Activated T-cell treated with anti-CD3 and anti-CD28 coated beads, Interleukin-2, amount 50 U/mL, for 4 hours (primary cell): ENCODE data around the gene SFTA2. TPM values are rescaled to one million over a fixed set of nuclear protein-coding genes. Genes with fewer than 3 reads are reported as not detected.
"Not testable (repeated sequence)": the region's sequence is repeated elsewhere in the genome, so short reads cannot be mapped to it uniquely, and the experiment has no call there.

ENCODE experiments used
- ATAC-seq, 2 donors: fragments of 200-7000 bp; cut with Tn5 transposase; one replicate each; pipeline ENCODE4 v1.10.0; 2021
- DNase-seq: peaks from one replicate; pipeline ENCODE4 v3.0.0-alpha.2; 2020
- H3K27me3 Mint-ChIP-seq: one replicate; pipeline ENCODE4 v1.8.0; 2021; ENCODE audit warnings: low read depth, mixed read lengths
- H3K36me3 Mint-ChIP-seq: one replicate; pipeline ENCODE4 v1.8.0; 2022; ENCODE audit warnings: mixed read lengths; ENCODE audit not compliant: insufficient read depth
- H3K4me1 Mint-ChIP-seq: one replicate; pipeline ENCODE4 v1.8.0; 2021; ENCODE audit warnings: low read depth, mixed read lengths
- H3K4me3 Mint-ChIP-seq: one replicate; pipeline ENCODE4 v1.8.0; 2021; ENCODE audit warnings: mild to moderate bottlenecking, moderate library complexity, mixed read lengths
- H3K9me3 Mint-ChIP-seq: one replicate; pipeline ENCODE4 v1.8.0; 2021; ENCODE audit warnings: mixed read lengths
- total RNA-seq, 3 donors: library from RNA; stranded (reverse); gene quantifications; one replicate each; pipeline ENCODE4 v1.2.1, GENCODE V29; 2021

The SFTA2 gene
- total RNA-seq, 3 donors from 2014 or later, result 0.28 TPM; not detected in 2

DNA sequence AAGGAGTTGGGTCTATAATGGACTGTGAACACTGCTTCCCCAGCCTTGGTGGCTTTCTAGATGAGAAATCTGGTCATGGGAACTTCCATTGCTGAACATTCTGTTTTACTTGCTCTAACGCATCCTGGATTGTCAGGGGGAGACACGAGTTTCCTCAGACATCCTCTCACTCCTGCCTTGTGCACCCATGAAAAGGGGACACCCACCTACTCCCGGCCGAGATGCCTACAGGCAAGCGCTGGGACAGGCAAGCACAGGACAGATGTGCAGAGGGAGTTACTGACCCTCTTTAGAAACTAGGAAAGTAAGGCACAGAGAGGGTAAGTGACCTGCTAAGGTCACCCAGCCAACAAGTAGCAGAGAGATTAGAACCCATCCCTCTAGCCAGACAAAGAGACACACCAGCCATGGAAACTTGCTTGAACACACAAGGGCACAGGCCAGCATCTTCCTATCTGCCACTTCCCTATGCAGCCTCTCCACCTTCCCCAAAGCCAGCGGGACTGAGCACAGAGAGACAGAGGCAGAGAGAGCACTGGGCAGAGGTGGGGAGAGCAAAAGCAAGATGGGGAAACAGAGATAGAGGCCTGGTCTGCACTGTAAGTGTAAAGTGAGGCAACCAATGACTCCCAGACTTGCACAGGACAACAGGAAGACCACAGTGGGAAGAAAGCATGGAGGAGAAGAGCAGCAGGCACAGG is 845 bp upstream of the SFTA2 start:
- H3K36me3 Mint-ChIP-seq, result peaks cover 8% of the 10 kb centered on the region

DNA sequence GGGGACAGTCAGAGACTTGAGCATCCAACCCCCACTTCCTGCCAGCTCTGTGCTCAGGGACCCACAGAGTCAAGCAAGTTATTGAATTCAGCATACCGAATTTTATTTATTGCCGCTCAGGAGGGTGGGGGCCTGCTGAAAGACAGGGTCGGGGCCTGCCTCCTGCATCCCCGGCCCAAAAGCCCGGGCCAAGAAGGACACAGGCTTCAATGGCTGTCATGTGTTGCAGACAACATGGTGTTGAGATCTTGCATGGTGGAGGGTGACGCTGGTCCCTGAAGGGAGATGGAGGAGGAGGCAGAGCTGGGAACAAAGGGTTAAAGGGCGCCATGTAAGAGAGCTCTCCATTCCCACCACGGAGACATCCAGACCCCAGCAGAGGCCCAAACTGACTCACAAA is 698 bp downstream of the SFTA2 start:
- no peak for ATAC-seq
- H3K4me3 Mint-ChIP-seq, result no peak overlapping the region
- no peaks in the 10 kb centered on the region for H3K4me1 Mint-ChIP-seq
- peaks cover 9% of the 10 kb centered on the region for H3K9me3 Mint-ChIP-seq
- H3K36me3 Mint-ChIP-seq, result peaks cover 16% of the 10 kb centered on the region
- no peak for DNase-seq
- H3K27me3 Mint-ChIP-seq, result peaks cover 2% of the 10 kb centered on the region

More for the DNA sequence above, 845 bp upstream of the SFTA2 start:
- Mint-ChIP-seq H3K9me3 (peaks cover 9% of the 10 kb centered on the region), H3K4me3 (no peak overlapping the region), H3K27me3 (peaks cover 11% of the 10 kb centered on the region), H3K4me1 (no peaks in the 10 kb centered on the region)
- DNase-seq (no peak), ATAC-seq (peak in 1 of 2 donors; percentile 14)

DNA sequence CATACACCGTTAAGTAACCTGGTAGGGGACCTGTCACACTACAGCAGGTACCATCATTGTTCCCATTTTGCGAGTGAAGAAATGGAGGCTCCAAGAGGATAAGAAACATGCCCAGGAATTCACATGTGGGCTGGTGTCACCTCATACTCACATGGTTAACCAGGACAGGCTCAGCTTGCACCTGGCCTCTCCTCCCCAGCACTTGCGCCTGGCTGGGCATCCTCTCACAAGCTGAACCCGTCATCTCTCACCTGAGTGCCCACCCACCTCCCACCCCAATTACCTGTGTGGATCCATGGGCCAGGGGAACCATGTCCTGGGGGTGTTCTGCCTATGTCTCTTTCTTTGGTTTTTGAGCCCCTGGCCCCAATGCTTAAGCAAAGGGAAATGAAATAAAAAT is 1.5 kb downstream of the SFTA2 start:
- DNase-seq (no peak), ATAC-seq (no peak)
- H3K4me3 Mint-ChIP-seq, result no peak overlapping the region
- H3K9me3 Mint-ChIP-seq, result peaks cover 9% of the 10 kb centered on the region
- no peaks in the 10 kb centered on the region for H3K27me3 Mint-ChIP-seq
- no peaks in the 10 kb centered on the region for H3K4me1 Mint-ChIP-seq
- H3K36me3 Mint-ChIP-seq, result peaks cover 16% of the 10 kb centered on the region

DNA sequence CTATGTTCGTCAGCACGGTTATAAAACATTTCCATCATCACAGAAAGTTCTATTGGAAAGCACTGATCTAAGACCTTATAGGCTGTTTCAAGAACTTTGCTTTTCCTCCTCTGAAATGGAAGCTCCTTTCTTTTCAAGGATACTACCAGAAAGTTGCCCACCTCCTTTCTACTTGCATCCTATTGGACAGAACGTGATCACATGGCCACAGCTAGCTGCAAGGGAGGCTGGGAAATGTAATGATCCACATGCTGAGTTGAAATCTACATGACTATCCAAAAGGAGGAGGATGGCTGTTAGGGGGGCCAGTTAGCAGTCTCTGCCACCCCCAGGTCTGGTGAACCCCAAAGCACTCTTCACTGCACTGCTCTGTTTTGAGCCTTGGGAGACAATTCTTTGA is 3.3 kb downstream of the SFTA2 start:
- Mint-ChIP-seq H3K9me3 (peaks cover 9% of the 10 kb centered on the region), H3K4me1 (no peaks in the 10 kb centered on the region), H3K27me3 (no peaks in the 10 kb centered on the region), H3K36me3 (peaks cover 18% of the 10 kb centered on the region), H3K4me3 (no peak overlapping the region)
- no peak for ATAC-seq
- DNase-seq, result no peak

DNA sequence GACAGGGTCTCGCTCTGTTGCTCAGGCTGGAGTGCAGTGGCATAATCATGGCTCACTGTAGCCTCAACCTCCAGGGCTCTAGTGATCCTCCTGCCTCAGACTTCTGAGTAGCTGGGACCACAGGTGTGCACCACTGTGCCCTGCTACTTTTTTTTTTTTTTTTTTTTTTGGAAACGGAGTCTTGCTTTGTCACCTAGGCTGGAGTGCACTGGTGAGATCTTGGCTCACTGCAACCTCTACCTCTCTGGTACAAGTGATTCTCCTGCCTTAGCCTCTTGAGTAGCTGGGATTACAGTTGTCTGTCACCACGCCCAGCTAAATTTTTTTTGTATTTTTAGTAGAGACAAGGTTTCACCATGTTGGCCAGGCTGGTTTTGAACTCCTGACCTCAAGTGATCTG is 4.9 kb downstream of the SFTA2 start:
- not testable (repeated sequence) for DNase-seq, H3K4me1 Mint-ChIP-seq, H3K9me3 Mint-ChIP-seq, ATAC-seq, H3K27me3 Mint-ChIP-seq, H3K4me3 Mint-ChIP-seq
- H3K36me3 Mint-ChIP-seq, result peaks cover 30% of the 10 kb centered on the region

DNA sequence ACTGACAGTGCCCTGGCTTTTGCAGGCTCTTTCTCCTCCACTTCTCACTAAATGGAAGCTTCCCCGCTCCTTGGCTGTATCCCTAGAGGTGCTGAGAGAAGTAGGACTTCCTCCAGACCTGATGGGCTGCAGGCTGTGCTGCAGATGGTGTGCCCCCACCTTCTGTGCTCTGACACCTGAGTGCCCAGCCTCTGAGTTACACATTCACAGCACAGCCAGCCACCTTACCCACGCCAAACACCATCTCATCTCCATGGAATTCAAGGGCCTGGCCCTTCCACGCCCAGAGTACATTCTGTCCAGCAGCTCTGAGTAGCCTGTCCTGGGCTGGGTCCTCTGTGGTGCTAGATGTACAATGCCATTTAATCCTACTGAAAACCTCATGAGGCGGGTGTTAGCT is 5.3 kb downstream of the SFTA2 start:
- ATAC-seq, result no peak

DNA sequence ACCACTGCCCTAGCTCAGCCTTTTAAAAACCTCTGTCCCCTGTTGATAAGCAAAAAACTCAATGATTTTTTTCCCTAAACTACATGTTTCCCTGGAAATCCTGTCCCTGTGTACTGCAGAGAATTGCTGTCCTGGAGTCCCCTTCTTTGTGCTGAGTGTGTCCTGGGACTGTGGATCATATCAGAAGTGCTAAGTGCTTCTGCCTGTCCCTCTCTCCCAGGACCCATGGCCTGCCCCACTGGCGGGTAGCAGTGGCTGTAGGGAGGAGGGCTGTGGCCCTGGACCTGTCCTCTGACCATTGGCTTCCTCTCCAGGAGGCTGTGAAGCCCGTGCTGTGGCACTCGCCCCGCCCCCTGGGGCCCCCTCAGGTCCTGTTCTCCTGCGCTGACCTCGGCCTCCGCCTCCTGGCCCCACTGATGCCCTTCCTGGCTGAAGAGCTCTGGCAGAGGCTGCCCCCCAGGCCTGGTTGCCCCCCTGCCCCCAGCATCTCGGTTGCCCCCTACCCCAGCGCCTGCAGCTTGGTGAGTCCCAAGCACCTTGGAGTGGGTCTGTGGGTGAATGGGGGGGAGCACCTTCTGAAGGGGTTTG is 7.8 kb downstream of the SFTA2 start:
- not testable (repeated sequence) for H3K9me3 Mint-ChIP-seq, H3K4me3 Mint-ChIP-seq, ATAC-seq, H3K4me1 Mint-ChIP-seq, H3K27me3 Mint-ChIP-seq, DNase-seq
- H3K36me3 Mint-ChIP-seq, result peaks cover 39% of the 10 kb centered on the region

More for the DNA sequence above, 5.3 kb downstream of the SFTA2 start:
- H3K27me3 Mint-ChIP-seq, result no peaks in the 10 kb centered on the region
- H3K4me3 Mint-ChIP-seq, result no peak overlapping the region
- DNase-seq, result no peak
- H3K4me1 Mint-ChIP-seq, result no peaks in the 10 kb centered on the region
- H3K9me3 Mint-ChIP-seq, result peaks cover 9% of the 10 kb centered on the region
- peaks cover 30% of the 10 kb centered on the region for H3K36me3 Mint-ChIP-seq

DNA sequence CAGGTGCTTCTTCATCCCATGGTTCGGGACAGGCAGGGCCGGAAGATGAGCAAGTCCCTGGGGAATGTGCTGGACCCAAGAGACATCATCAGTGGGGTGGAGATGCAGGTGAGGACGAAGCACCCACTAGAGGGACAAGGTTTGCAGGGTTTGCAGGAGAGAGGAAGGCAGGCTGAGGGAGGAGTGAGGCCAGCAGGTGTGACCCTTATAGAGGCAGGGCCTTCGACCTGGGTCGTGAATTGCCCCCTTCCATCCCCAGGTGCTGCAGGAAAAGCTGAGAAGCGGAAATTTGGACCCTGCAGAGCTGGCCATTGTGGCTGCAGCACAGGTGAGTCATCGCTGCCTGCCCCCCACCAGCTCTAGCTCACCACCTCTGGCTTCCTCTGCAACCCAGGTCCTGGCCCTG is 9.5 kb downstream of the SFTA2 start:
- no peaks in the 10 kb centered on the region for H3K9me3 Mint-ChIP-seq
- H3K27me3 Mint-ChIP-seq, result no peaks in the 10 kb centered on the region
- ATAC-seq, result no peak
- H3K4me1 Mint-ChIP-seq, result no peaks in the 10 kb centered on the region
- H3K36me3 Mint-ChIP-seq, result peaks cover 36% of the 10 kb centered on the region
- no peak for DNase-seq
- no peak overlapping the region for H3K4me3 Mint-ChIP-seq

DNA sequence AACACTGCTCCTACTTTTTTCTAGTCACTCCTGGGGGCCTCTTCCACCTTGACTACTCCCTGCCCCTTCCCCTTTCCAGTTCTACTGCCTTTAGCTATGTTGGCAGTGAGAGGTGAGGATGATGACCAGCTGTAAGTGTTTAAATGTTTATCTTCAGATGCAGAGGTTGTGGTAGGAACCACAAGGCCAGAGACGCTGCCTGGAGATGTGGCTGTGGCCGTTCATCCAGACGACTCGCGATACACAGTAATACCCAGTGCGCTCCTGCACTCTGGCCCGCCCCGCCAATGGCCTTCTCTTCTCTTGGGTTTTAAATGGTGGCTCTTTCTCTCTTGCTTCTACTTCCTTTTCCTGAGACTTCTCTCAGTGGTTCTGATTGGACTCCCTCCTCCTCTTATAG is 13.3 kb downstream of the SFTA2 start:
- Mint-ChIP-seq H3K9me3 (no peaks in the 10 kb centered on the region), H3K4me1 (peaks cover 12% of the 10 kb centered on the region), H3K27me3 (no peaks in the 10 kb centered on the region), H3K36me3 (peaks cover 43% of the 10 kb centered on the region), H3K4me3 (no peak overlapping the region)
- no peak for DNase-seq
- no peak for ATAC-seq

DNA sequence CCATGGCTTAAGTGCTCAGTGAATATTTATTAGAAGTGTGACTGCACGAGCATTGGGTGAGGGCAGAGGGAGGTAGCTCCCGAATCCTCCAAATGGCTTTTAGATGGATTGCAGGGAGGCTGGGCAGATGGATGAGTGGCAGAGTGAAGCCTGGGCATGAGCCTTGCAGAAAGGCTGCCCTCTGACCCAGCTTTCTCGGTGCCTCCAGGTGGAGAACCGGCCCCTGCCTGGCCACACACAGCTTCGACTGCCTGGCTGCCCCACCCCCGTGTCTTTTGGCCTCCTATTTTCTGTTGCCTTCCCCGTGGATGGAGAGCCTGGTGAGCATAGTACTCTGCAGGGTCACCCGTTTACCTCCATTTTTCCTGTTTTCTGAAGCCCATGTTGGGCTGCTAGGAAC is 14.5 kb downstream of the SFTA2 start:
- ATAC-seq (no peak), DNase-seq (no peak)
- peaks cover 35% of the 10 kb centered on the region for H3K36me3 Mint-ChIP-seq
- no peak overlapping the region for H3K4me3 Mint-ChIP-seq
- H3K4me1 Mint-ChIP-seq, result peaks cover 23% of the 10 kb centered on the region
- no peaks in the 10 kb centered on the region for H3K27me3 Mint-ChIP-seq
- no peaks in the 10 kb centered on the region for H3K9me3 Mint-ChIP-seq

DNA sequence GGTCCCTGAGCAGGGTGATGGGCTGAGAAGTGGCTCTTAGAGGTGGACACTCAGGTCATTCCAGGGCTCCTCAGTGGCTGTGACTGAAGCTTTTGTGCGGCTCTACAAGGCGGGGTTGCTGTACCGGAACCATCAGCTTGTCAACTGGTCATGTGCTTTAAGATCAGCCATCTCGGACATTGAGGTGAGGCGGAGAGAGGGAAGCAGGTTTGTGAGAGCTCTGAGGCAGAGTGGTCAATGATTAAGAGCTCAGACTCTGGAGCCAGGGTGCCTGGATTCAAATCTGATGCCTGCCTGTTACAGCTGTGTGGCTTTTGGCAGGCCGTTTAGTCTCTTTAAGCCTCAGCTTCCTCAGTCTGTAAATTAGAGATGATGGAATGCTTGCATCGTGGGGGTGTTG is 14.9 kb downstream of the SFTA2 start:
- Mint-ChIP-seq H3K4me1 (peaks cover 25% of the 10 kb centered on the region), H3K9me3 (no peaks in the 10 kb centered on the region), H3K4me3 (no peak overlapping the region), H3K27me3 (no peaks in the 10 kb centered on the region), H3K36me3 (peaks cover 38% of the 10 kb centered on the region)
- DNase-seq, result no peak
- no peak for ATAC-seq

DNA sequence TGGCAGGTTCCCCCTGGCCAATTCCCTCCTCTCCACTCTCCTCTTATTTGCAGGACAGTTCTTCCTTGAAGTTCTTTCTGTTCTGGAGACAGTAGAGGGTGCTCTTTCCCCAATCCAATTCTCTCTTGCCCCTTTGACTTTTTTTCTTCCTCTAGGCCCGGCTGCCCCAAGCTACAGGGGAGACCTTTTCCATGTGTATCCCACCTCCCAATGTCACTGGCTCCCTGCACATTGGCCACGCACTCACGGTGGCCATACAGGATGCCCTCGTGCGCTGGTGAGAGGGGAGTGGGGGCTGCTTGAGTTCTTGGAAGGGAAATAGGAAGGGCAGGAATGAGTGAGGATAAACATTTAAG is 16.4 kb downstream of the SFTA2 start:
- Mint-ChIP-seq H3K36me3 (peaks cover 48% of the 10 kb centered on the region), H3K4me3 (peak overlapping the region; percentile 92), H3K27me3 (no peaks in the 10 kb centered on the region), H3K9me3 (no peaks in the 10 kb centered on the region), H3K4me1 (peaks cover 27% of the 10 kb centered on the region)
- DNase-seq (no peak), ATAC-seq (no peak)

DNA sequence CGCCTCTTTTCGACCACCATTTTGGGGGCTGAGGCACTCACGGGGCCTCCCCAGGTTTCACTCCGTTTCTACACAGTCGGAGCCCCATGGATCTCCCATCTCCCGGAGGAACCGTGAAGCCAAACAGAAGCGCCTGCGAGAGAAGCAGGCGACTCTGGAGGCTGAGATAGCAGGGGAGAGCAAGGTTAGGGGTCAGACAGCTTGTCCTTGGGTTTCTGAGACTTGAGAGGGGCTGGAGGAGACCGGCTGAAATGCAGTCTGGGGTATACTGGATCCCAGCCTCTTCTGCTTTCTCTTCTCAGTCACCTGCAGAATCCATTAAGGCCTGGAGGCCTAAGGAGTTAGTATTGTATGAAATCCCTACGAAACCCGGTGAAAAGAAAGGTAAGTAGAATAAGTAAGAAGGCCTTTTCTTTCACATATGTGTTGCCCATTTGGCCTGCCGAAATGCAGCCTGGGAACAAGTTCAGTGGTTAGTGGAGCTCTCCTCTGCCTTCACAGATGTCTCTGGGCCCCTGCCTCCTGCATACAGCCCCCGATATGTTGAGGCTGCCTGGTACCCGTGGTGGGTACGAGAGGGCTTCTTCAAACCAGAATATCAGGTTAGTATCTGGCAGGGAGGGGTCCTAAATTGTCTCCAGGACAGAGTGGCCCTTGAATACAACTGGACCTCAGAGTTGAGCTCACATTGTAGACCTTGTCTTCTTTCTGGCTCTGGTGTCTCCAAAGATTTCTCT is 16.9 kb downstream of the SFTA2 start:
- H3K4me1 Mint-ChIP-seq, result peaks cover 27% of the 10 kb centered on the region
- H3K36me3 Mint-ChIP-seq, result peaks cover 43% of the 10 kb centered on the region
- no peak for ATAC-seq
- no peaks in the 10 kb centered on the region for H3K9me3 Mint-ChIP-seq
- peak overlapping the region; percentile 92 for H3K4me3 Mint-ChIP-seq
- H3K27me3 Mint-ChIP-seq, result no peaks in the 10 kb centered on the region
- no peak for DNase-seq

DNA sequence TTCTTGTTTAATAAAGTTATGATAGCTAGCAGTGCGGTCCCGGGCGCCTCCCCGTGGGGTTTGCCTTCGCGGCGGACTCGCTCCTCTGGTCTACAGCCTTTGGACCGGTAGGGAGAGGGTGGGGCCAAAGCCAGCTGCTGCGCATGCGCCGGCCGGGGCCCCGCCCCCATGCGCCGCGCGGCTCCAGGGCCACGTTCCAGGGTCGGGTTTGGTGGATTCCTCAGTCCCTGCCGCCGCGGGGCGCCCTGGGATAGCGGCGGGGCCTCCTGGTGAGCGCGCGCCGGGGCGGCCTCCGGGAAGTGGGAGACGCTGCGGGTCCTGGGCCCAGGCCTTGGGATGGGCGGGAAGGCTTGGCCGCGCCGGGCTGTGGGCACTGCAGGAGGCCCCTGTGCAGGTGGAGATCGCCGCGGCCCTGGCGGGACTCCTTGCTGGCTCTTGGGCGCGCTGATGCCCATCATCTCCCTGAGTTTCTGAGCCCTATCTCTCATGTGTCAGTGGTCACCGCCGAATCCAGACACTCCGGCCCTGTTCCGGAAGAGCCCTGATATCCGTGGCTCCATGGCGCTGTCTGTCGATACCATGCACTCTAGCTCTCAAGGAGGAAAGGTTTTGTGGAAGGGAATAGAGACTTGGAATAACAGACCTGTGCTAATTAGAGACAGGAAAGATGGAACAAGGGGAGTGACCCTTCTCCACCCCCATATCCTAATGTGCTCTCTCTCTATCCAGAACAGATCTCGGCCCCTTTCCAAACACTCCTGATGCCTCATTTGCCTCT is 17.7 kb downstream of the SFTA2 start, which contains the start of gene VARS2:
VARS2 (plus strand) TSS at position 163 of the 778 bp plus-strand sequence; CDS start at position 762, 599 bp downstream.
- Mint-ChIP-seq H3K27me3 (no peaks in the 10 kb centered on the region), H3K9me3 (no peaks in the 10 kb centered on the region), H3K4me3 (peak within 1 kb of the TSS; percentile 92), H3K36me3 (peaks cover 42% of the 10 kb centered on the region), H3K4me1 (peaks cover 27% of the 10 kb centered on the region)
- ATAC-seq, result peak; percentile 97 to 98
- peak; percentile 83 for DNase-seq
